Vagina (tissue), 2 donors: ENCODE measurements around the gene HOXB7.

ENCODE experiments used
- POLR2A ChIP-seq, 2 donors: fragments of 450-650 bp; IDR thresholded peaks; one replicate each; pipeline ENCODE4 v1.6.1; 2017; ENCODE audit warnings: antibody characterized with exemption in 2 of 2, mild to moderate bottlenecking in 2 of 2, moderate library complexity in 2 of 2
- POLR2AphosphoS5 ChIP-seq, 2 donors: sonication (generic); formaldehyde crosslinking; IDR thresholded peaks; one replicate each; pipeline ENCODE4 v1.9.0; 2017; ENCODE audit warnings: antibody characterized with exemption in 2 of 2, mild to moderate bottlenecking in 2 of 2, low read depth in 1 of 2; ENCODE audit not compliant: insufficient read depth in 1 of 2
- TF ChIP-seq, protein P1 (sequence below), 3 experiments: fragments of 450-650 bp in 2 of 3; fragments of 200-600 bp in 1 of 3; sonication (generic) in 1 of 3; IDR thresholded peaks; one replicate each; pipeline ENCODE4 v1.5.1; 2017 to 2019; ENCODE audit warnings: antibody characterized with exemption in 3 of 3, mild to moderate bottlenecking in 2 of 3, moderate library complexity in 2 of 3

DNA sequence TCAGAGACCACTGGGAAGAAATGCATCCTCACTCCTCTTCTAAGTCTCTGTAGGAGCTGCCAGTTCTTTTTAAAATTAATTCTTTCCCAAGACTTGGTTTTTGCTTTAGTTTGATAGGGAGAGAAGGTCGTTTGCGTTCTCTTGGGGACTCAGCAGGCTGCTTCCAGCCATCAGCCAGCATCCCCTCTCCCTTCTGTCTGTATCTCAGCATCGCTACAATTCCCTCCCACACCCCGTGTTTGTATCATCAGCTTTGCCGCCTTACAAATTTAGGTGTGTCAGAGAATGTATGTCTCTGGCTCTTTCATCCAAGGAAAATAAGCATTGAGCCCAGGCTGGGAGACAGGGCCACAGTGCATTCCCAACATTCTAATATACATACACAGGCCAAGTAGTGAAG, 11.5 kb downstream of the HOXB7 start:
- TF ChIP-seq, protein P1, sequence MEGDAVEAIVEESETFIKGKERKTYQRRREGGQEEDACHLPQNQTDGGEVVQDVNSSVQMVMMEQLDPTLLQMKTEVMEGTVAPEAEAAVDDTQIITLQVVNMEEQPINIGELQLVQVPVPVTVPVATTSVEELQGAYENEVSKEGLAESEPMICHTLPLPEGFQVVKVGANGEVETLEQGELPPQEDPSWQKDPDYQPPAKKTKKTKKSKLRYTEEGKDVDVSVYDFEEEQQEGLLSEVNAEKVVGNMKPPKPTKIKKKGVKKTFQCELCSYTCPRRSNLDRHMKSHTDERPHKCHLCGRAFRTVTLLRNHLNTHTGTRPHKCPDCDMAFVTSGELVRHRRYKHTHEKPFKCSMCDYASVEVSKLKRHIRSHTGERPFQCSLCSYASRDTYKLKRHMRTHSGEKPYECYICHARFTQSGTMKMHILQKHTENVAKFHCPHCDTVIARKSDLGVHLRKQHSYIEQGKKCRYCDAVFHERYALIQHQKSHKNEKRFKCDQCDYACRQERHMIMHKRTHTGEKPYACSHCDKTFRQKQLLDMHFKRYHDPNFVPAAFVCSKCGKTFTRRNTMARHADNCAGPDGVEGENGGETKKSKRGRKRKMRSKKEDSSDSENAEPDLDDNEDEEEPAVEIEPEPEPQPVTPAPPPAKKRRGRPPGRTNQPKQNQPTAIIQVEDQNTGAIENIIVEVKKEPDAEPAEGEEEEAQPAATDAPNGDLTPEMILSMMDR (IDR thresholded peaks at IDR 0.05) = no peak
- no peak for TF ChIP-seq POLR2A (IDR thresholded peaks at IDR 0.05)
- no peak for TF ChIP-seq POLR2AphosphoS5 (IDR thresholded peaks at IDR 0.05; ENCODE audit: insufficient read depth in 1 of 2, low read depth in 1 of 2)
